Body of pancreas (tissue), 4 donors: ENCODE measurements around the gene TEX38. TPM values are rescaled to one million over a fixed set of nuclear protein-coding genes. Genes with fewer than 3 reads are reported as not detected.
"Not testable (repeated sequence)": the region's sequence is repeated elsewhere in the genome, so short reads cannot be mapped to it uniquely, and the experiment has no call there.

ENCODE experiments used
- ATAC-seq: fragments of 150-250 bp; one replicate; pipeline ENCODE4 v1.9.1; 2016
- DNase-seq, 4 donors: peaks; one replicate each; pipeline ENCODE4 v3.0.0-alpha.2; 2019
- H3K27ac ChIP-seq, 4 donors: fragments of 200-600 bp; sonication (generic); 1 replicate in 3 of 4; 2 replicates in 1 of 4; pipeline versions ENCODE4 v1.5.1 to v1.6.1; 2016 to 2019; ENCODE audit warnings: mild to moderate bottlenecking in 1 of 4, mixed read lengths in 1 of 4, moderate library complexity in 1 of 4
- H3K27me3 ChIP-seq, 2 donors: fragments of 200-600 bp; sonication (generic); one replicate each; pipeline ENCODE4 v1.6.0; 2016; ENCODE audit warnings: mild to moderate bottlenecking in 1 of 2
- H3K36me3 ChIP-seq, 2 donors: fragments of 200-600 bp; sonication (generic); replicated peaks in 1 of 2; 2 replicates each; pipeline ENCODE4 v1.5.1; 2016; ENCODE audit warnings: low read depth in 2 of 2; ENCODE audit not compliant: insufficient read depth in 1 of 2
- H3K4me1 ChIP-seq: fragments of 200-600 bp; sonication (generic); one replicate; pipeline ENCODE4 v1.6.0; 2016
- H3K4me3 ChIP-seq, 2 donors: fragments of 200-600 bp; sonication (generic); 1 replicate in 1 of 2; 2 replicates in 1 of 2; pipeline ENCODE4 v1.5.1; 2016 to 2019
- H3K9me3 ChIP-seq, 3 donors: fragments of 200-600 bp; sonication (generic); 1 replicate in 2 of 3; 2 replicates in 1 of 3; pipeline ENCODE4 v1.5.1; 2016
- CTCF ChIP-seq, 7 experiments: fragments of 450-650 bp in 4 of 7; fragments of 200-600 bp in 3 of 7; sonication (generic) in 3 of 7; IDR thresholded peaks; one replicate each; pipeline ENCODE4 v1.5.1; 2016 to 2019; ENCODE audit warnings: antibody characterized with exemption in 7 of 7
- POLR2A ChIP-seq, 3 donors: fragments of 450-650 bp; IDR thresholded peaks; one replicate each; pipeline ENCODE4 v1.6.1; 2016; ENCODE audit warnings: antibody characterized with exemption in 3 of 3, mild to moderate bottlenecking in 2 of 3
- WGBS, 2 donors: methylation state at CpG; one replicate each; pipeline ENCODE4 v1.1.5; 2017; 5-methylcytosine and 5-hydroxymethylcytosine counted together
- intact Hi-C: fragments of 100-400 bp; cut with DNase I; formaldehyde crosslinking; loops from one replicate; pipeline ENCODE4 v1.15.1; 2023
- total RNA-seq, 2 donors: library from RNA; depleted of rRNA; stranded (reverse); fragments of >200 nt; gene quantifications; one replicate each; pipeline ENCODE4 v1.1.0, GENCODE V29; 2016

Gene TEX38
- total RNA-seq, 2 donors from 2014 or later = not detected

GRCh38 chr1:46647611-46648010 lies 24.0 kb upstream of the TEX38 start:
- WGBS, 2 donors = 95 to 97% methylated on average over 3 of the region's 3 CpGs
- peaks cover 0 to 4% of the 10 kb centered on the region in 2 donors for H3K36me3 ChIP-seq
- intact Hi-C loops = no loop called here

DNA sequence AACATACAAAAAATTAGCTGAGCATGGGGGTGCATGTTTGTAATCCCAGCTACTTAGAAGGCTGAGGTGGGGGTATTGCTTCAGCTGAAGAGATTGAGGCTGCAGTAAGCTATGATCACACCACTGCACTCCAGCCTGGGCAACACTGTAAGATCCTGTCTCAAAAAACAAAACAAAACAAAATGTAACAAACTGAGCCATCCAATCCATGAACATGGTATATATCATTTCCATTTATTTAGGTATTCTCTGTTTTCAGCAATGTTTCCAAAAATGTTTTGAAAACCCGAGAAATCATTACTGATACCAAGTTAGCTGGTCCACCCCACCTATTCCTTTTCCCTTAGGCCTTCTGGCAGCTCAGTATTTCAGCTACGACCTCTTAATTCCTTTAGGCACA lies 21.9 kb upstream of the TEX38 start:
- no peaks in the 10 kb centered on the region for H3K9me3 ChIP-seq
- no peak for DNase-seq
- H3K4me3 ChIP-seq = no peak overlapping the region
- no peaks in the 10 kb centered on the region for H3K27me3 ChIP-seq
- H3K36me3 ChIP-seq = peaks cover 0 to 4% of the 10 kb centered on the region in 2 donors
- TF ChIP-seq POLR2A (IDR thresholded peaks at IDR 0.05) (no peak), CTCF (IDR thresholded peaks at IDR 0.05) (no peak)
- no peak for ATAC-seq
- intact Hi-C loops = no loop called here
- no peak overlapping the region for H3K27ac ChIP-seq
- H3K4me1 ChIP-seq = no peaks in the 10 kb centered on the region
- WGBS, 2 donors = 97 to 98% methylated on average over 2 of the region's 2 CpGs

More at GRCh38 chr1:46647611-46648010, 24.0 kb upstream of the TEX38 start:
- H3K9me3 ChIP-seq = no peaks in the 10 kb centered on the region
- no peaks in the 10 kb centered on the region for H3K27me3 ChIP-seq
- DNase-seq (no peak), ATAC-seq (no peak)
- peaks cover 7% of the 10 kb centered on the region for H3K4me1 ChIP-seq
- TF ChIP-seq POLR2A (IDR thresholded peaks at IDR 0.05) = no peak
- no peak for TF ChIP-seq CTCF (IDR thresholded peaks at IDR 0.05)
- H3K4me3 ChIP-seq = no peak overlapping the region
- no peak overlapping the region for H3K27ac ChIP-seq

DNA sequence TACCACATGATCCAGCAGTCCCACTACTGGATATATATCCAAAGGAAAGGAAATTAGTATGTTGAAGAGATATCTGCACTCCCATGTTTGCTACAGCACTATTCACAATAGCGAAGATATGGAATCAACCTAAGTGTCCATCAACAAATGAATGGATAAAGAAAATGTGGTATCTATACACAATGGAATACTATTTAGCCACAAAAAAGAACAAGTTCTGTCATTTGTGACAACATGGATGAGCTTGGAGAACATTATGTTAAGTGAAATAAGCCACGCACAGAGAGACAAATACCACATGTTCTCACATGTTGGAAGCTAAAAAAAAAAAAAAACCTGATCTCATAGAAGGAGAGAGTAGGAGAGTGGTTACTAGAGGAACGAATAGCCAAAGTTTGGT lies 21.2 kb upstream of the TEX38 start:
- no peaks in the 10 kb centered on the region for H3K9me3 ChIP-seq
- DNase-seq (no peak), ATAC-seq (no peak)
- intact Hi-C loops = no loop called here
- H3K27me3 ChIP-seq = no peaks in the 10 kb centered on the region
- no peak overlapping the region for H3K27ac ChIP-seq
- WGBS, 2 donors = 97 to 99% methylated on average over 3 of the region's 3 CpGs
- peaks cover 0 to 4% of the 10 kb centered on the region in 2 donors for H3K36me3 ChIP-seq
- no peaks in the 10 kb centered on the region for H3K4me1 ChIP-seq
- TF ChIP-seq CTCF (IDR thresholded peaks at IDR 0.05) = no peak
- no peak for TF ChIP-seq POLR2A (IDR thresholded peaks at IDR 0.05)
- H3K4me3 ChIP-seq = no peak overlapping the region

DNA sequence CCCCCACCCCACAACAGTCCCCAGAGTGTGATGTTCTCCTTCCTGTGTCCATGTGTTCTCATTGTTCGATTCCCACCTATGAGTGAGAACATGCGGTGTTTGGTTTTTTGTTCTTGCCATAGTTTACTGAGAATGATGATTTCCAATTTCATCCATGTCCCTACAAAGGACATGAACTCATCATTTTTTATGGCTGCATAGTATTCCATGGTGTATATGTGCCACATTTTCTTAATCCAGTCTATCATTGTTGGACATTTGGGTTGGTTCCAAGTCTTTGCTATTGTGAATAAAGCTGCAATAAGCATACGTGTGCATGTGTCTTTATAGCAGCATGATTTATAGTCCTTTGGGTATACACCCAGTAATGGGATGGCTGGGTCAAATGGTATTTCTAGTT lies 20.5 kb upstream of the TEX38 start:
- H3K9me3 ChIP-seq, H3K4me1 ChIP-seq, H3K27me3 ChIP-seq, H3K4me3 ChIP-seq, H3K36me3 ChIP-seq, intact Hi-C loops, DNase-seq, ATAC-seq, H3K27ac ChIP-seq: not testable (repeated sequence)
- 95 to 100% methylated on average over 2 to 3 of the region's 3 CpGs for WGBS, 2 donors

- WGBS, 2 donors = 66 to 71% methylated on average over 6 of the region's 6 CpGs
- TF ChIP-seq POLR2A (IDR thresholded peaks at IDR 0.05) = no peak
- TF ChIP-seq CTCF (IDR thresholded peaks at IDR 0.05) = no peak
- intact Hi-C loops = no loop called here
- ATAC-seq (no peak), DNase-seq (no peak)
- Histone ChIP-seq H3K9me3 (no peaks in the 10 kb centered on the region), H3K27ac (no peak overlapping the region), H3K4me3 (no peak overlapping the region), H3K36me3 (peaks cover 0 to 11% of the 10 kb centered on the region in 2 donors), H3K4me1 (no peaks in the 10 kb centered on the region), H3K27me3 (no peaks in the 10 kb centered on the region)
These were observed 19.1 kb upstream of the TEX38 start for GRCh38 chr1:46652321-46653100.
